Prostate gland (tissue), 2 donors: ENCODE data around the gene SPATA16. TPM values are rescaled to one million over a fixed set of nuclear protein-coding genes. Genes with fewer than 3 reads are reported as not detected.

ENCODE experiments used
- DNase-seq: peaks from one replicate; pipeline ENCODE4 v3.0.0-alpha.2; 2019; ENCODE audit warnings: low spot score
- H3K27ac ChIP-seq, 2 donors: fragments of 200-600 bp; sonication (generic); 2 replicates each; pipeline ENCODE4 v1.5.1; 2017 to 2019
- H3K27me3 ChIP-seq: fragments of 200-600 bp; sonication (generic); replicated peaks from 2 replicates; pipeline ENCODE4 v1.5.1; 2019; ENCODE audit not compliant: insufficient read depth
- H3K36me3 ChIP-seq, 2 donors: fragments of 200-600 bp; sonication (generic); 1 replicate in 1 of 2; 2 replicates in 1 of 2; pipeline versions ENCODE4 v1.5.1 to v1.8.1; 2017 to 2019
- H3K4me1 ChIP-seq: fragments of 200-600 bp; sonication (generic); replicated peaks from 2 replicates; pipeline ENCODE4 v1.5.1; 2019
- H3K4me3 ChIP-seq, 2 donors: fragments of 200-600 bp; sonication (generic); 2 replicates each; pipeline ENCODE4 v1.5.1; 2017 to 2019
- H3K9me3 ChIP-seq: fragments of 200-600 bp; sonication (generic); 2 replicates; pipeline ENCODE4 v1.5.1; 2017
- POLR2A ChIP-seq: fragments of 450-650 bp; IDR thresholded peaks from one replicate; pipeline ENCODE4 v1.6.1; 2016; ENCODE audit warnings: antibody characterized with exemption, mild to moderate bottlenecking
- POLR2AphosphoS5 ChIP-seq: sonication (generic); formaldehyde crosslinking; IDR thresholded peaks from one replicate; pipeline ENCODE4 v1.6.1; 2017; ENCODE audit warnings: antibody characterized with exemption
- WGBS: methylation state at CpG from one replicate; pipeline ENCODE4 v1.1.5; 2018; 5-methylcytosine and 5-hydroxymethylcytosine counted together
- intact Hi-C: fragments of 100-400 bp; cut with DNase I; formaldehyde crosslinking; loops from one replicate; pipeline ENCODE4 v1.14.2; 2022
- total RNA-seq, 2 donors: library from RNA; depleted of rRNA; stranded (reverse); fragments of >200 nt; gene quantifications; one replicate each; pipeline ENCODE4 v1.1.0, GENCODE V29; 2016
- TF ChIP-seq, protein P1 (sequence below), 4 experiments: fragments of 200-600 bp in 2 of 4; fragments of 450-650 bp in 2 of 4; sonication (generic) in 2 of 4; IDR thresholded peaks; 1 replicate in 3 of 4; 2 replicates in 1 of 4; pipeline ENCODE4 v1.5.1; 2016 to 2019; ENCODE audit warnings: antibody characterized with exemption in 4 of 4, mild to moderate bottlenecking in 2 of 4, moderate library complexity in 2 of 4

SPATA16 gene
- total RNA-seq, 2 donors from 2014 or later = 3.8 TPM; not detected in 1

DNA sequence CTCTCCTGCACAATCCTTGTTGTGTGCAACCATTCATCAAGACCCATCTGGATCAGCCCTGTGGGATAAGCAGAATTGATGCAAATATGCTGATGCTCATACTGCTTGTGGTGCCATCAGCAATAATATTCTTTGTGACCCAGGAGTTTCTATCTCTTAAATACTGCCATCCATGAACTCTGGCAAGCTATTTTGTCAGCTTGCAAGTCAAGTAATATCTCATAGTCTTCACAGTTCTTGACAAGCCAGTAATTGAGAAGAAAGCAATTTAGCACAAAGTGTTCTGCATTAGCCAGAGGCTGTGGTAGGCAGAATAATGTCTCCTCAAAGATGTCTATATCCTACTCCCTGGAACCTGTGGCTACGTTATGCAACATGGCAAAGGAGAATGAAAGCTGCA is 49.0 kb downstream of the SPATA16 start:
- 75% methylated on average over 1 of the region's 1 CpG for WGBS
- no peak for TF ChIP-seq POLR2AphosphoS5
- TF ChIP-seq, protein P1, sequence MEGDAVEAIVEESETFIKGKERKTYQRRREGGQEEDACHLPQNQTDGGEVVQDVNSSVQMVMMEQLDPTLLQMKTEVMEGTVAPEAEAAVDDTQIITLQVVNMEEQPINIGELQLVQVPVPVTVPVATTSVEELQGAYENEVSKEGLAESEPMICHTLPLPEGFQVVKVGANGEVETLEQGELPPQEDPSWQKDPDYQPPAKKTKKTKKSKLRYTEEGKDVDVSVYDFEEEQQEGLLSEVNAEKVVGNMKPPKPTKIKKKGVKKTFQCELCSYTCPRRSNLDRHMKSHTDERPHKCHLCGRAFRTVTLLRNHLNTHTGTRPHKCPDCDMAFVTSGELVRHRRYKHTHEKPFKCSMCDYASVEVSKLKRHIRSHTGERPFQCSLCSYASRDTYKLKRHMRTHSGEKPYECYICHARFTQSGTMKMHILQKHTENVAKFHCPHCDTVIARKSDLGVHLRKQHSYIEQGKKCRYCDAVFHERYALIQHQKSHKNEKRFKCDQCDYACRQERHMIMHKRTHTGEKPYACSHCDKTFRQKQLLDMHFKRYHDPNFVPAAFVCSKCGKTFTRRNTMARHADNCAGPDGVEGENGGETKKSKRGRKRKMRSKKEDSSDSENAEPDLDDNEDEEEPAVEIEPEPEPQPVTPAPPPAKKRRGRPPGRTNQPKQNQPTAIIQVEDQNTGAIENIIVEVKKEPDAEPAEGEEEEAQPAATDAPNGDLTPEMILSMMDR (IDR thresholded peaks at IDR 0.05) = no peak
- TF ChIP-seq POLR2A = no peak
- Histone ChIP-seq H3K4me3 (no peak overlapping the region), H3K27ac (no peak overlapping the region), H3K9me3 (no peaks in the 10 kb centered on the region), H3K36me3 (no peaks in the 10 kb centered on the region), H3K27me3 (no peaks in the 10 kb centered on the region), H3K4me1 (no peaks in the 10 kb centered on the region)
- no peak for DNase-seq
- intact Hi-C loops = no loop called here

DNA sequence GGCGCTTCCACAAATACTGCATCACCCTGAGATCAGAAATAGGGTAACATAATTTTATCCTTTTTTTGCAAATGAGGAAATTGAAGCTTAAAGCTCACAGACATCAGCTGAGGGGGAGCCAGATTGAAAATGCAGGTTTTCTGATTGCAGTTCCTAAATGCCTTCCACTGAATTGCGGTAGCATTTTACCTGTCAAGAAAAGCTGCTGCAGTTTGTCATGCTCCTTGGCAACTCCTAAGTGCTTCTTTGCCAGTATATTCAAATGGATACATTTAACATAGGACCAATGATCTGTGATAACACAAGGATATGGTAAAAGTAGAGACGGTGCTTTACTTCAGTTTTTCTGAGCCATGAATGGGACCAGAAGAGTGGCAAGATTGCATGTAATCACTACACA is 50.5 kb downstream of the SPATA16 start:
- H3K9me3 ChIP-seq = no peaks in the 10 kb centered on the region
- no peak for DNase-seq
- WGBS = 87% methylated on average over 3 of the region's 3 CpGs
- H3K36me3 ChIP-seq = no peaks in the 10 kb centered on the region
- intact Hi-C loops = no loop called here
- no peaks in the 10 kb centered on the region for H3K4me1 ChIP-seq
- no peaks in the 10 kb centered on the region for H3K27me3 ChIP-seq
- H3K4me3 ChIP-seq = no peak overlapping the region
- TF ChIP-seq, protein P1 (IDR thresholded peaks at IDR 0.05) = no peak
- TF ChIP-seq POLR2AphosphoS5 (no peak), POLR2A (no peak)
- H3K27ac ChIP-seq = no peak overlapping the region

DNA sequence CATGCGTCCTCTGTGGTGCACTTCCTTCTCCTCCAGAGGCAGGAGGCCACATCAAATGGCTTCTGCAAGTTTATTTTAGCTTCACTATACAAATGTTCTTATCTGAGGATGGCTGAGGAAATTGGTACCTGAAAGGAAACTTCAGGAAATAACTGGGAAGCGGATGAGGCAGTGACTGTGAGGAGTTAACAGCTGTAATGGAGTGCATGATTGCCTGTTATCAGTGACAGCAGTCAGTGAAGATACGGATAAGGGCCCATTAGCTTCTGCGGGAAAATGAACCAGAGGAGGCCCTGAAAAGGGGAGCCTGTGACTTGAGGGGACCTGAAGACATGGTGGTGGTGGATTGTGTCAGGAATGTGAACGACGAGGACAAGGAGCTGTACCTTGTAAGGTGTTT is 51.8 kb downstream of the SPATA16 start:
- TF ChIP-seq POLR2A (no peak), POLR2AphosphoS5 (no peak)
- TF ChIP-seq, protein P1 (IDR thresholded peaks at IDR 0.05) = no peak
- no peaks in the 10 kb centered on the region for H3K36me3 ChIP-seq
- WGBS = 67% methylated on average over 6 of the region's 6 CpGs
- H3K4me1 ChIP-seq = no peaks in the 10 kb centered on the region
- no peaks in the 10 kb centered on the region for H3K27me3 ChIP-seq
- no peak for DNase-seq
- no peak overlapping the region for H3K4me3 ChIP-seq
- no peaks in the 10 kb centered on the region for H3K9me3 ChIP-seq
- H3K27ac ChIP-seq = no peak overlapping the region
- intact Hi-C loops = no loop called here

DNA sequence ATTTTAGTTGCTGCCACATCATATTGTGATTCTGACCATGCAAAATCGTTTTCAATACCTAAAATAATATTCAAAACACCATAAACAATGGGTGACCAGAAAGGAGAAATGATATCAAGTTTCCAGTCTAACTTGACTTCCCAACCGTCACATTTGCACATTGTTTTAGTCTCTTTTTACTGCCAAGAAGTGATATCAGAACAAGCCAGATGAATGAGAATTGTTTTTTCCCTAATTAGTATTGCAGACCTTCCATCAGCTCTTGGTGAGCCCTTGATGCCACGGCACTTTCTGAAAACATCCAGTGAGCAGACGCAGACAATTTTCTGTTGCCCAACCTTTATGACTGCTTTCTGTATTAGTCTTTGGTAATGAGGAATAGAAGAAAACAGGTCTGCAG is 62.5 kb downstream of the SPATA16 start:
- Histone ChIP-seq H3K4me1 (no peaks in the 10 kb centered on the region), H3K36me3 (no peaks in the 10 kb centered on the region), H3K27ac (no peak overlapping the region), H3K27me3 (no peaks in the 10 kb centered on the region), H3K9me3 (no peaks in the 10 kb centered on the region), H3K4me3 (no peak overlapping the region)
- intact Hi-C loops = no loop called here
- 76% methylated on average over 4 of the region's 4 CpGs for WGBS
- DNase-seq = no peak
- TF ChIP-seq POLR2AphosphoS5 = no peak
- TF ChIP-seq POLR2A = no peak
- TF ChIP-seq, protein P1 (IDR thresholded peaks at IDR 0.05) = no peak

DNA sequence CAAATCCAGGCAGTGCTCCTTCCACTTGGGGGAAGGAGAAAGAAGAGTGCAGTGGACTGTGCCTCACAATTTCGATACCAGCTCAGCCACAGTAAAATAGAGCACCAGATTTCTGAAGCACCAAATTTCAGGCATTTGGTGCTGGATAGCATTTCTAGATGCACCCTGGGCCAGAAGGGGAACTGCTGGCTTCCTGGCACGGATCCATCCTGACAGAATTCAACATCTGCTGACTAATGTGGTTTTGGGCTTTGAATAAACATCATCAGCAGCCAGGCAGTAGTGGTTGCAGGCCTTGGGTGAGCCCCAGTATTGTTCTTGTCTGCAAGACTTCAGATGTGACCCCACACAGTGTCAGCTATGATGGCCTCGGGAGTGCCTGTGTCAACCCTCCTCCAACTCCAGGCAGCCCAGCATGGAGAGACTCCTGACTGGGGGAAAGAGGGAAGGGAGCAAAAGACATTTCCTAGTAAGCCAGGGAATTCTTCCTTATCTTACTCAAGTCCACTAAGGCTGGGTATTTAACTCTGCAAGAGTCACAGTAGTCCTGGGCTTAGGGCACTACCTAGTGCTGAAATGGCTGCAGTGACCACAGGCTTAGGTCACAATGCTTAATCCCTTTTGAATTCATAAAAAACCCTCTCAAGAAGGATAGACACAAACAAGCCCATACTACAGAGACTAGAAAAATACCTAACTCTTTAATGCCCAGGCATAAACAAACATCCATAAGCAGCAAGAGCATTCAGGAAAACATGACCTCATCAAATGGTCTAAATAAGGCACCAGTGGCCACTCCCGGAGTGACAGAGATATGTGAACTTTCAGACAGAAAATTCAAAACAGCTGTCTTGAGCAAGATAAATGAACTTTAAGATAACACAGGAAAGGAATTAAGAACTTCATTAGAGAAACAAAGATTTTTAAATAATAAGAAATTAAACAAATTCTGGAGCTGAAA is 74.7 kb downstream of the SPATA16 start:
- Histone ChIP-seq H3K4me1 (no peaks in the 10 kb centered on the region), H3K36me3 (no peaks in the 10 kb centered on the region), H3K27me3 (no peaks in the 10 kb centered on the region), H3K9me3 (no peaks in the 10 kb centered on the region), H3K27ac (no peak overlapping the region), H3K4me3 (no peak overlapping the region)
- intact Hi-C loops = no loop called here
- 62% methylated on average over 4 of the region's 4 CpGs for WGBS
- TF ChIP-seq, protein P1 (IDR thresholded peaks at IDR 0.05) = no peak
- TF ChIP-seq POLR2A (no peak), POLR2AphosphoS5 (no peak)
- no peak for DNase-seq
